ENCODE measurements around the gene ULBP3.

ULBP3 gene

GRCh38 chr6:150068720-150069648 lies at the start of gene ULBP3:
TSS of gene ULBP3 (minus strand) at chr6:150069121. CDS start at chr6:150069066, 55 bp downstream.
- ChIA-PET CTCF (interaction anchor here (0.5 to 1.1 kb wide), 4 partner anchors 13 to 602 kb away, joined by 3 to 5 read pairs (median 4); no protein-coding TSS in a partner anchor), POLR2A (interaction anchor here (0.7 to 1.5 kb wide), 2 partner anchors 14 to 70 kb away, joined by 3 to 9 read pairs; no protein-coding TSS in a partner anchor)
- DNase-seq (ENCODE audit: extremely low spot score), result peak; percentile 95
- TF ChIP-seq TARDBP (IDR thresholded peaks at IDR 0.05) (no peak), CTBP1 (IDR thresholded peaks at IDR 0.05; ENCODE audit: borderline replicate concordance) (no peak), FOXM1 (IDR thresholded peaks at IDR 0.05; ENCODE audit: borderline replicate concordance) (0 out of 2 replicates have a peak, but pooled peaks have one; percentile 48), L3MBTL2 (conservative IDR thresholded peaks at IDR 0.05) (peak; percentile 85), SUZ12 (IDR thresholded peaks at IDR 0.05) (no peak), PKNOX1 (IDR thresholded peaks at IDR 0.05) (peak; percentile 92), ARNT (IDR thresholded peaks at IDR 0.05) (no peak), SP1 (IDR thresholded peaks at IDR 0.05) (no peak), FOXK2 (IDR thresholded peaks at IDR 0.05) (no peak), ELF4 (IDR thresholded peaks at IDR 0.05) (no peak), ZNF384 (IDR thresholded peaks at IDR 0.05) (no peak), HDGF (IDR thresholded peaks at IDR 0.05; ENCODE audit: borderline replicate concordance) (no peak)

GRCh38 chr6:150118627-150119026 lies 49.7 kb upstream of the ULBP3 start:
- DNase-seq (ENCODE audit: extremely low spot score), result no peak
- TF ChIP-seq ELF4 (IDR thresholded peaks at IDR 0.05), result no peak
- TF ChIP-seq SP1 (IDR thresholded peaks at IDR 0.05), result no peak
- TF ChIP-seq PKNOX1 (IDR thresholded peaks at IDR 0.05), result no peak
- no peak for TF ChIP-seq NFRKB (IDR thresholded peaks at IDR 0.05)
- ChIA-PET CTCF (interaction anchor here (1.8 kb wide), 1 partner anchor 38 kb away, joined by 5 read pairs; no protein-coding TSS in a partner anchor), POLR2A (interaction anchor here (0.9 kb wide), 1 partner anchor 38 kb away, joined by 3 read pairs; no protein-coding TSS in a partner anchor)

- no peak for DNase-seq (ENCODE audit: extremely low spot score)
- TF ChIP-seq PKNOX1 (IDR thresholded peaks at IDR 0.05) (no peak), LEF1 (IDR thresholded peaks at IDR 0.05; ENCODE audit: borderline replicate concordance) (no peak)
- ChIA-PET POLR2A (interaction anchor here (0.9 kb wide), 1 partner anchor 38 kb away, joined by 3 read pairs; no protein-coding TSS in a partner anchor), CTCF (interaction anchor here (1.8 kb wide), 1 partner anchor 38 kb away, joined by 5 read pairs; no protein-coding TSS in a partner anchor)
These were observed 49.3 kb upstream of the ULBP3 start for GRCh38 chr6:150118203-150118602.

GRCh38 chr6:150116200-150116800 lies 47.4 kb upstream of the ULBP3 start:
- DNase-seq (ENCODE audit: extremely low spot score), result no peak

GRCh38 chr6:150115769-150116168 lies 46.8 kb upstream of the ULBP3 start:
- no peak for TF ChIP-seq NFRKB (IDR thresholded peaks at IDR 0.05)
- TF ChIP-seq HDGF (IDR thresholded peaks at IDR 0.05; ENCODE audit: borderline replicate concordance), result no peak
- no peak for TF ChIP-seq LEF1 (IDR thresholded peaks at IDR 0.05; ENCODE audit: borderline replicate concordance)
- no peak for TF ChIP-seq ZNF384 (IDR thresholded peaks at IDR 0.05)
- no peak for TF ChIP-seq TARDBP (IDR thresholded peaks at IDR 0.05)
- no peak for TF ChIP-seq SP1 (IDR thresholded peaks at IDR 0.05)
- no peak for TF ChIP-seq FOXK2 (IDR thresholded peaks at IDR 0.05)
- no peak for TF ChIP-seq ARNT (IDR thresholded peaks at IDR 0.05)
- no peak for TF ChIP-seq FOXA1 (IDR thresholded peaks at IDR 0.05)
- no peak for TF ChIP-seq ELF4 (IDR thresholded peaks at IDR 0.05)
- POLR2A ChIA-PET, result no interaction called here
- CTCF ChIA-PET, result no interaction called here
- no peak for DNase-seq (ENCODE audit: extremely low spot score)

More at GRCh38 chr6:150116200-150116800, 47.4 kb upstream of the ULBP3 start:
- no peak for TF ChIP-seq ELF4 (IDR thresholded peaks at IDR 0.05)
- TF ChIP-seq CTBP1 (IDR thresholded peaks at IDR 0.05; ENCODE audit: borderline replicate concordance), result no peak
- no peak for TF ChIP-seq FOXM1 (IDR thresholded peaks at IDR 0.05; ENCODE audit: borderline replicate concordance)
- no peak for TF ChIP-seq BHLHE40 (IDR thresholded peaks at IDR 0.05; ENCODE audit: borderline replicate concordance)
- no peak for TF ChIP-seq SP1 (IDR thresholded peaks at IDR 0.05)
- no peak for TF ChIP-seq NFRKB (IDR thresholded peaks at IDR 0.05)
- ChIA-PET CTCF (no interaction called here), POLR2A (no interaction called here)

GRCh38 chr6:150112233-150112632 lies 43.3 kb upstream of the ULBP3 start:
- no peak for DNase-seq (ENCODE audit: extremely low spot score)
- ChIA-PET POLR2A (no interaction called here), CTCF (no interaction called here)
- TF ChIP-seq TARDBP (IDR thresholded peaks at IDR 0.05) (no peak), SP1 (IDR thresholded peaks at IDR 0.05) (no peak), FOXA1 (IDR thresholded peaks at IDR 0.05) (no peak), SUZ12 (IDR thresholded peaks at IDR 0.05) (no peak), FOXK2 (IDR thresholded peaks at IDR 0.05) (no peak), L3MBTL2 (conservative IDR thresholded peaks at IDR 0.05) (no peak), PKNOX1 (IDR thresholded peaks at IDR 0.05) (no peak), NFRKB (IDR thresholded peaks at IDR 0.05) (no peak), ZNF384 (IDR thresholded peaks at IDR 0.05) (no peak), ELF4 (IDR thresholded peaks at IDR 0.05) (no peak), FOXM1 (IDR thresholded peaks at IDR 0.05; ENCODE audit: borderline replicate concordance) (no peak), ARNT (IDR thresholded peaks at IDR 0.05) (no peak), LEF1 (IDR thresholded peaks at IDR 0.05; ENCODE audit: borderline replicate concordance) (no peak), BHLHE40 (IDR thresholded peaks at IDR 0.05; ENCODE audit: borderline replicate concordance) (no peak), CTBP1 (IDR thresholded peaks at IDR 0.05; ENCODE audit: borderline replicate concordance) (no peak), HDGF (IDR thresholded peaks at IDR 0.05; ENCODE audit: borderline replicate concordance) (no peak)

Data from HEK293T (cell line).